ENCODE results near the gene FBRSL1.

GRCh38 chr12:132513458-132514135, 23.6 kb downstream of the FBRSL1 start:
- no peak for TF ChIP-seq POLR2A (IDR thresholded peaks at IDR 0.05; ENCODE audit: low read length)
- no peak for TF ChIP-seq GATA1 (IDR thresholded peaks at IDR 0.05; ENCODE audit: low read depth, low read length)

Measured in erythroblast (primary cell).